Stimulated activated CD8-positive, alpha-beta memory T cell treated with anti-CD3 and anti-CD28 coated beads, Interleukin-2, amount 100 ng/mL, for 48 hours (primary cell): ENCODE measurements around the gene CHML.

Experiments used
- DNase-seq, 2 donors: peaks; one replicate each; pipeline ENCODE4 v3.0.0-alpha.2; 2020; ENCODE audit warnings: low read depth in 2 of 2

CHML gene

GRCh38 chr1:241590719-241591118 is 49.5 kb downstream of the CHML start:
- DNase-seq: no peak
